Trophoblast cell (in vitro differentiated cells and primary cell): ENCODE results near the gene NHLRC4.
A peak's percentile ranks its signal among the peaks of the same experiment; 100 is the strongest.

Experiments
- DNase-seq, 2 donors: peaks; one replicate each; pipeline ENCODE4 v3.0.0-alpha.2; 2016
- H2AFZ ChIP-seq: 2 replicates; pipeline ENCODE4 v1.6.1; 2013; ENCODE audit warnings: low read length, moderate library complexity, mild to moderate bottlenecking; ENCODE audit not compliant: insufficient read depth, poor library complexity
- H2AK5ac ChIP-seq: 2 replicates; pipeline ENCODE4 v1.6.1; 2013; ENCODE audit warnings: mild to moderate bottlenecking, low read length
- H2BK120ac ChIP-seq: 2 replicates; pipeline ENCODE4 v1.6.1; 2013; ENCODE audit warnings: low read length, mild to moderate bottlenecking, moderate library complexity; ENCODE audit not compliant: insufficient read depth, poor library complexity
- H2BK12ac ChIP-seq: 2 replicates; pipeline ENCODE4 v1.6.1; 2013; ENCODE audit warnings: mild to moderate bottlenecking, low read length, moderate library complexity
- H2BK5ac ChIP-seq: 2 replicates; pipeline ENCODE4 v1.6.1; 2013; ENCODE audit warnings: low read length, low read depth, moderate library complexity, mild to moderate bottlenecking; ENCODE audit not compliant: poor library complexity
- H3K14ac ChIP-seq: 2 replicates; pipeline ENCODE4 v1.6.1; 2013; ENCODE audit warnings: mild to moderate bottlenecking, low read length
- H3K18ac ChIP-seq: 2 replicates; pipeline ENCODE4 v1.6.1; 2013; ENCODE audit warnings: mild to moderate bottlenecking, low read length
- H3K23ac ChIP-seq: 2 replicates; pipeline ENCODE4 v1.6.1; 2013; ENCODE audit warnings: low read length
- H3K27ac ChIP-seq: 2 replicates; pipeline ENCODE4 v1.5.1; 2013; ENCODE audit warnings: low read depth, mild to moderate bottlenecking, inconsistent platforms, low read length, moderate library complexity
- H3K27me3 ChIP-seq: 2 replicates; pipeline ENCODE4 v1.6.1; 2013; ENCODE audit warnings: inconsistent platforms, mild to moderate bottlenecking, low read length, moderate library complexity; ENCODE audit not compliant: insufficient read depth
- H3K36me3 ChIP-seq, 2 experiments: 1 replicate in 1 of 2; 2 replicates in 1 of 2; pipeline ENCODE4 v1.6.1; 2013; ENCODE audit warnings: low read length in 2 of 2, mild to moderate bottlenecking in 2 of 2, moderate library complexity in 1 of 2; ENCODE audit not compliant: insufficient read depth in 2 of 2, control insufficient read depth in 1 of 2
- H3K4ac ChIP-seq: 2 replicates; pipeline ENCODE4 v1.6.1; 2013; ENCODE audit warnings: low read depth, mild to moderate bottlenecking, low read length, moderate library complexity
- H3K4me1 ChIP-seq, 2 experiments: 1 replicate in 1 of 2; 2 replicates in 1 of 2; pipeline ENCODE4 v1.6.1; 2013; ENCODE audit warnings: low read length in 2 of 2, mild to moderate bottlenecking in 2 of 2, moderate library complexity in 1 of 2; ENCODE audit not compliant: insufficient read depth in 2 of 2, control insufficient read depth in 1 of 2
- H3K4me2 ChIP-seq: 2 replicates; pipeline ENCODE4 v1.6.1; 2013; ENCODE audit warnings: inconsistent platforms, mild to moderate bottlenecking, low read length, moderate library complexity
- H3K4me3 ChIP-seq: 2 replicates; pipeline ENCODE4 v1.5.1; 2013; ENCODE audit warnings: mild to moderate bottlenecking, low read depth, low read length, inconsistent platforms
- H3K79me1 ChIP-seq: one replicate; pipeline ENCODE4 v1.6.1; 2013; ENCODE audit warnings: low read length
- H3K79me2 ChIP-seq: 2 replicates; pipeline ENCODE4 v1.6.1; 2013; ENCODE audit warnings: low read length, mild to moderate bottlenecking; ENCODE audit not compliant: control insufficient read depth, insufficient read depth, poor library complexity
- H3K9ac ChIP-seq: 2 replicates; pipeline ENCODE4 v1.6.1; 2013; ENCODE audit warnings: mild to moderate bottlenecking, low read length
- H3K9me3 ChIP-seq: 2 replicates; pipeline ENCODE4 v1.6.1; 2013; ENCODE audit warnings: low read depth, mild to moderate bottlenecking, control low read depth, inconsistent platforms, low read length; ENCODE audit not compliant: insufficient read depth
- H4K12ac ChIP-seq: 2 replicates; pipeline ENCODE4 v1.6.1; 2013; ENCODE audit warnings: low read depth, mild to moderate bottlenecking, low read length, moderate library complexity
- H4K8ac ChIP-seq: 2 replicates; pipeline ENCODE4 v1.6.1; 2013; ENCODE audit warnings: low read depth, mild to moderate bottlenecking, low read length, moderate library complexity
- H4K91ac ChIP-seq: one replicate; pipeline ENCODE4 v1.6.1; 2013; ENCODE audit warnings: low read depth, mild to moderate bottlenecking, low read length, moderate library complexity
- WGBS: extraction: QIAGEN DNeasy Blood & Tissue Kit; methylation state at CpG from one replicate; pipeline ENCODE4 v1.1.7; 2013; ENCODE audit warnings: missing lambda C conversion rate; ENCODE audit not compliant: insufficient read length, insufficient coverage; ENCODE audit errors: extremely low coverage; 5-methylcytosine and 5-hydroxymethylcytosine counted together

NHLRC4 gene

GRCh38 chr16:552171-552570 is 14.6 kb upstream of the NHLRC4 start:
- Histone ChIP-seq H3K27me3 (no peaks in the 10 kb centered on the region), H3K79me2 (no peaks in the 10 kb centered on the region), H3K9ac (no peak overlapping the region), H4K91ac (no peak overlapping the region), H3K23ac (no peak overlapping the region), H3K79me1 (no peaks in the 10 kb centered on the region), H2AK5ac (no peak overlapping the region), H2BK5ac (no peak overlapping the region), H4K12ac (no peak overlapping the region), H2AFZ (no peak overlapping the region), H2BK120ac (no peak overlapping the region), H3K4me1 (no peaks in the 10 kb centered on the region), H3K4me2 (no peak overlapping the region), H3K9me3 (peaks cover 2% of the 10 kb centered on the region), H3K14ac (no peak overlapping the region), H2BK12ac (no peak overlapping the region), H4K8ac (no peak overlapping the region), H3K18ac (no peak overlapping the region), H3K4ac (no peak overlapping the region), H3K4me3 (no peak overlapping the region), H3K27ac (no peak overlapping the region), H3K36me3 (peaks cover 45 to 47% of the 10 kb centered on the region in 2 experiments)
- WGBS = no CpG with 5 or more reads among the region's 35 CpGs
- no peak for DNase-seq

- Histone ChIP-seq H3K36me3 (peaks cover 37% of the 10 kb centered on the region in 2 experiments), H3K79me1 (no peaks in the 10 kb centered on the region), H2AK5ac (no peak overlapping the region), H3K79me2 (no peaks in the 10 kb centered on the region), H4K91ac (no peak overlapping the region), H3K4me1 (no peaks in the 10 kb centered on the region), H4K8ac (no peak overlapping the region), H3K18ac (no peak overlapping the region), H3K4ac (no peak overlapping the region), H3K9ac (no peak overlapping the region), H3K23ac (no peak overlapping the region), H2BK120ac (no peak overlapping the region), H3K27me3 (peaks cover 6% of the 10 kb centered on the region), H3K4me2 (no peak overlapping the region), H2BK12ac (no peak overlapping the region), H3K4me3 (peak overlapping the region; percentile 12), H4K12ac (no peak overlapping the region), H3K27ac (no peak overlapping the region), H3K14ac (no peak overlapping the region), H2AFZ (no peak overlapping the region), H2BK5ac (no peak overlapping the region), H3K9me3 (peaks cover 2% of the 10 kb centered on the region)
- DNase-seq = no peak
- whole genome bisulfite sequencing = no CpG with 5 or more reads among the region's 33 CpGs
These were observed 13.1 kb upstream of the NHLRC4 start for GRCh38 chr16:553601-554296.

GRCh38 chr16:554297-554621 is 12.5 kb upstream of the NHLRC4 start:
- no peak for DNase-seq
- no peak overlapping the region for H2BK120ac ChIP-seq
- no peak overlapping the region for H4K91ac ChIP-seq
- no peak overlapping the region for H2BK12ac ChIP-seq
- no peak overlapping the region for H3K4me2 ChIP-seq
- H3K9ac ChIP-seq = no peak overlapping the region
- no peak overlapping the region for H2BK5ac ChIP-seq
- H3K4me3 ChIP-seq = peak overlapping the region; percentile 12
- H3K4ac ChIP-seq = no peak overlapping the region
- H3K79me2 ChIP-seq = no peaks in the 10 kb centered on the region
- no peak overlapping the region for H3K18ac ChIP-seq
- H4K8ac ChIP-seq = no peak overlapping the region
- H3K14ac ChIP-seq = no peak overlapping the region
- H3K23ac ChIP-seq = no peak overlapping the region
- H3K9me3 ChIP-seq = peaks cover 2% of the 10 kb centered on the region
- no peaks in the 10 kb centered on the region for H3K4me1 ChIP-seq
- no peak overlapping the region for H2AK5ac ChIP-seq
- H2AFZ ChIP-seq = no peak overlapping the region
- H3K36me3 ChIP-seq = peaks cover 34% of the 10 kb centered on the region in 2 experiments
- H3K27me3 ChIP-seq = peaks cover 9% of the 10 kb centered on the region
- no peak overlapping the region for H4K12ac ChIP-seq
- H3K27ac ChIP-seq = no peak overlapping the region
- WGBS = no CpG with 5 or more reads among the region's 11 CpGs
- H3K79me1 ChIP-seq = no peaks in the 10 kb centered on the region

GRCh38 chr16:554640-555365 is 12.0 kb upstream of the NHLRC4 start:
- no peak overlapping the region for H3K18ac ChIP-seq
- peak in 1 of 2 donors; percentile 32 for DNase-seq
- no peak overlapping the region for H4K12ac ChIP-seq
- H3K4me2 ChIP-seq = no peak overlapping the region
- H4K91ac ChIP-seq = no peak overlapping the region
- H3K4me1 ChIP-seq = no peaks in the 10 kb centered on the region
- H3K79me2 ChIP-seq = no peaks in the 10 kb centered on the region
- H2AK5ac ChIP-seq = no peak overlapping the region
- H3K4me3 ChIP-seq = peak overlapping the region; percentile 20
- no peak overlapping the region for H3K9ac ChIP-seq
- no peak overlapping the region for H2AFZ ChIP-seq
- H3K27me3 ChIP-seq = peaks cover 14% of the 10 kb centered on the region
- WGBS = no CpG with 5 or more reads among the region's 54 CpGs
- no peak overlapping the region for H3K14ac ChIP-seq
- H3K36me3 ChIP-seq = peaks cover 30 to 32% of the 10 kb centered on the region in 2 experiments
- no peak overlapping the region for H2BK12ac ChIP-seq
- H3K4ac ChIP-seq = no peak overlapping the region
- H2BK5ac ChIP-seq = no peak overlapping the region
- no peak overlapping the region for H3K27ac ChIP-seq
- H2BK120ac ChIP-seq = no peak overlapping the region
- H4K8ac ChIP-seq = no peak overlapping the region
- peaks cover 2% of the 10 kb centered on the region for H3K9me3 ChIP-seq
- no peaks in the 10 kb centered on the region for H3K79me1 ChIP-seq
- H3K23ac ChIP-seq = no peak overlapping the region
